GM18499 (cell line): Measurements from ENCODE around the gene TBX20.

ENCODE experiments used
- ATAC-seq: cut with Tn5 transposase; IDR thresholded peaks from one replicate; pipeline ENCODE4 v1.9.1; 2021; ENCODE audit warnings: moderate number of reproducible peaks; ENCODE audit not compliant: insufficient read depth, unreplicated experiment

TBX20 gene, protein sequence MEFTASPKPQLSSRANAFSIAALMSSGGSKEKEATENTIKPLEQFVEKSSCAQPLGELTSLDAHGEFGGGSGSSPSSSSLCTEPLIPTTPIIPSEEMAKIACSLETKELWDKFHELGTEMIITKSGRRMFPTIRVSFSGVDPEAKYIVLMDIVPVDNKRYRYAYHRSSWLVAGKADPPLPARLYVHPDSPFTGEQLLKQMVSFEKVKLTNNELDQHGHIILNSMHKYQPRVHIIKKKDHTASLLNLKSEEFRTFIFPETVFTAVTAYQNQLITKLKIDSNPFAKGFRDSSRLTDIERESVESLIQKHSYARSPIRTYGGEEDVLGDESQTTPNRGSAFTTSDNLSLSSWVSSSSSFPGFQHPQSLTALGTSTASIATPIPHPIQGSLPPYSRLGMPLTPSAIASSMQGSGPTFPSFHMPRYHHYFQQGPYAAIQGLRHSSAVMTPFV

DNA sequence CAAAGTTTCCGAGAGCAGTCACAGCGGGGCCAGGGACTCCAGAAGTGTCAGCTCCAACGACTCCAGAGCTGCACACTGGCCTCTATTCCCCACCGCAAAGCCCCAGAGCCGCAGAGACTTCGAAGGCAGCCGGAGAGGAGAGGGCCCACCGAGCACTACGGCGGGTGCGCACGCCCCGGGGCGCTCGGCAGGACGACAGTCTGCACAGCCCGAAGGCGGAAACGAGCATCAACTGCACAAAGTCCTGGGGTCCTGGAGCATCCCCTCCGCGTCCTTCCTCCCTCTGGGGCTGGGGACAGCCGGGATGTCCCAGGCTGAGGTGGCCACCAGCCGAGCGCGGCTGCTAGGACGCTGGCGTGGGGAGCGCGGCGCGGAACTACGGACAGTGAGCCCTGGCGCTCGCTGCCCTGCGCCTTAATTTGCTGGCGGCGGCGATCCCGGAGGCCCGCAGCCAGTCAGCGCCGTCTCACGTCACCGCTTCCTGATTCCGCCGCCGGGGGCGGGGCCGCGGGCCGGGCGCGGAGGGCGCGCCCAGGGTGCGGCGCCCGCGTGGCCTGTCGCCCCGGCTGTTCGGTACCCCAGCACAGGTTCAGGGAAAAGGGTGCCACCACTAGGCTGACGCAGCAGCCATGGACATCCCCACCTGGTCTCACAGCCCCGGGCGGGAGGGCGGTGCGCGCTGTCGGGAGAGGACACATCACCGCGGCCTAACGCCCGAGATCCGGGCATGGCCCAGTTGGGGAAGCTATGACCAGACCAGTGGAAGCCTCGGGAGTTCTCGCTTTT lies at the start of gene TBX20:
Gene TBX20, minus strand, starts transcription at position 391 of the 786 bp plus-strand sequence. CDS start 480 bp downstream, outside the sequence.
- ATAC-seq, result no peak

DNA sequence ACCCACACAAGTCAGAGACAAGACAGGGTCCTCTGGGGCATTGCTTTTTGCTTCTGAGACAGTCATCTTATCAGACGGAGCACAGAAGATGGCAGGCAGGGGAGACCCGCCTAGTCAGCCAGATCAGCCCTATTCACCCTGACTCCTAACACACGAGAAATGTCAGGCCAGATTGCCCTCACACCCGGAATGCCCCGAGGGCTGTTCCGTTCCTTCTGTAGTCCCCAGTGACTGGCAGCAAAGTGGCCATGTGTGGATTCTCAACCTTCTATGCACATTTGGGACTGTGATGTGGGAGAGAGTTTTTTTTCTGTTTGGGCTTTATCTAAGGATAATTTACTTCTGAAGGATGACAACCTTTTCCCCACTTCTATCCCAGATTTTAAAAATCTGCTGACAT lies 35.5 kb upstream of the TBX20 start:
- no peak for ATAC-seq

DNA sequence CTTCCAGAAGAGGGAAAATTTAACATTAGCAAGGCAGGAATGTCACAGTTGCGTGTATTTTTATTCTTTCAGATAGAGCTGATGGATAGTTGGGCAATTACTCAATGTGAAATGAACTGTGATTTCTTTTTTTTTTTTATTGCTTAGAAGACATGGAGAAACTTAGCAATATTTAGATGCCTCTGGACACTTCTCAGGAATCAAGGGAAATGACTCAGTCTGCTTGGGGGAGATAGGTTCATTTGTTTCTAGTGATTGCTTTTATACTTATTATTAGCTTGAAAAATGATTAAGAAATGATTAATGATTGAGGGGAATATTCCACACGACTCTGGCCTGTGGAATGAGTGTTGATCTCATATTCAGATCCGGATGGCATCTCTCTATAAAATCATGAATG lies 33.1 kb upstream of the TBX20 start:
- no peak for ATAC-seq

DNA sequence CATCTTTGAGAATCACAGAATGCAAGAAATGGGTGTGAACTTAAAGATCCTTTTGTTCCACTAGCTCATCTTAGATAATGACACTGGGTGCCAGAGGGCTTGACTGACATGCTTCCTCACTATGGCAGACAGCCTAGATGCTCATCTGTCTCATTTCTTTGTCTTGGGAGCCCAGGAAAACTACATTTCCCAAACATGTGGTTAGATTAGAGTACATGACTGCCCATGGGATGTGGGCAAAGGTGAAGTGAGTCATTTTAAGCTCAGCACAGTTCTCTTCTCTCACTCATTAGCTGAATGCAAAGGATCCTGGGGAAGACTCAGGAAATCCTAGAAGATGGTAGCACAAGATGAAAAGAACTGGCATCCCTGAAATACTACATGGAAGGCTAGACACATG lies 32.5 kb upstream of the TBX20 start:
- no peak for ATAC-seq

DNA sequence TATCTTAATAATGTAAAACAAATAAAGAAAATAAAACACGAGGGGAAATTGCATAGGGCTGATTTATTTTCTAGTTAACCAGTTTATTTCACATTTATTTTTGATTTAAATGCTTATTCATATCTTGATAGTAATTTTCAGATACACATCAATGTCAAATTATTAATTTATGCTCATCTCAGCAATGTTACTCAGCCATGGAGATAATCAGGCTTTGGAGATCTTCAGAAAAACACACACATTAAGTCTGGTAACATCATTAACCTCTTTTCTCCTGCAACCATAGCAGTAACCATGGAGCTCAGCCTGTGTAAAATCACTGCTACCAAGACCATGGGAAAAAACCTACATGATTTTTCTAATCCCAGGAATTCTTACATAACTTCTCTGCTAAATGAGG lies 31.9 kb upstream of the TBX20 start:
- ATAC-seq, result no peak

DNA sequence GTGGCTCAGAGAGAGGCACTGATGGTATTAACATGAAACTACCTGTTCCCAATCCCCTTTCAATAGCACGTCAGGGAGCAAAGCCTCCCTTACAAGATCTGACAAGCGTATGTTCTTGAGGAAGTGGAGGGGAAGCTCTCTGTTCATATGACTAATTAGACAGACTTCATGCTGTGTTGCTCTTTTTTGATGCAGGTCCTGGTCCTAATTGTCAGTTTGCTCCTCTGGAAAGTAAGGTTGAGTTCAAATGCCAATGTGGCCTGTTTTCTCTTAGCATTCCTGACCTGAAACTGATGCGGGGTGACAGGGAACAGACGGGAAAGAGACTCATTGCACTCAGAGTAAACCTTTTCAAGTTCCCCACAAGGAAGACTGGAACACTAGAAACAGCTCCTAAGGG lies 27.0 kb upstream of the TBX20 start:
- no peak for ATAC-seq

DNA sequence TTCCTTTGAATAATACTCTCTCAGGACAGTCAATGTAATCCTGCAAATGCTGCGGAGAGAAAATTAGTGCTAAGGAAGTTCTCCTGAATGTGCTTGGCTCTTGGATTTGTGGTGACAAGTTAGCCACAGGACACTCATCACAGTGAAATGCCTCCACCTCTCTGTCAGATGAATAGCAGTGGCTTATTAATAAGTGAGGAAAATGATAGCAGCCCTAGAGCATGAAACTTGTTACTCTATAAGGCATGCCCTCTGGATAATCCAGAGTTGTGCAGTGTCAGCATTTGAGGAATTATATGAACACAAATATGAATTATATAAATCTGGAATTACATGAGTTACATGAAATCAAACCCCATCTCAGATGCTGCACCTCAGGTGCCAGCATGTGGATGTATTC lies 23.5 kb upstream of the TBX20 start:
- ATAC-seq, result no peak

DNA sequence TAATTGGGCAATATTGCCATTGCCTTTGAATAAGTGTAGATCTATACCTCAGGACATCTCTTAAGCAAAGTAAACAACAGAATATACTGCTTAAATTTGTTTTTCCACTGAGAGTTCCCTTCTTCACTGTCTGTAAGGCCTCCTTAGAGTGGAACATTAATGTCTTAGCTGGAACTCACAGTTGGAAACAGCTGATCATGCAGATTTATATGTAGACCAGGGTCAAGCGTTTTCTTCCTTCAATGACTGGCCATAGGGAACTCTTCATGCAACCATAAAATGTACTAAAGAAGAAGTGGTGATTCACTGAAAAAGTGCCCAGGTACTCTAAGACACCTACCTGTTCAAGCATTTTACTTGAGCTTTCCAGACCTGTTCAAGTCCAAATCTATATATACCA lies 18.3 kb upstream of the TBX20 start:
- ATAC-seq, result no peak

DNA sequence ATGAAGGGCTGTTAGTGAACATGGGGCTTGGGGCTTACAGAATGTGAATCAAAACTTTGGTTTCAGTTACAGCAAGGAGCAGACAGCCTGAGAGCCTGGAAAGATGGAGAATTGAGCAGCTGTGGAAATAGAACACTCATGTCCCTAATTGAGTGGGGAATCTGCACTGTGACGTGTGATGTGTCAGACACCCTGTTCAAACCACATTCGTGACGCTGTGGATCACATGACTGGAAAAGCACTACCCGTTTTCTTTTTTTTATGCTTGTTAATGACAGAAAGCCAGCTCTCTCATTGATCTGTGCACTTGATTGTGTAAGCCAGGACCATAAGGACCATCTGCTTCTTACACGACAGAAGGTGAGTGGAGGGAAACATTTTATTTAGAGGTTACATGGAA lies 15.1 kb upstream of the TBX20 start:
- ATAC-seq, result no peak

DNA sequence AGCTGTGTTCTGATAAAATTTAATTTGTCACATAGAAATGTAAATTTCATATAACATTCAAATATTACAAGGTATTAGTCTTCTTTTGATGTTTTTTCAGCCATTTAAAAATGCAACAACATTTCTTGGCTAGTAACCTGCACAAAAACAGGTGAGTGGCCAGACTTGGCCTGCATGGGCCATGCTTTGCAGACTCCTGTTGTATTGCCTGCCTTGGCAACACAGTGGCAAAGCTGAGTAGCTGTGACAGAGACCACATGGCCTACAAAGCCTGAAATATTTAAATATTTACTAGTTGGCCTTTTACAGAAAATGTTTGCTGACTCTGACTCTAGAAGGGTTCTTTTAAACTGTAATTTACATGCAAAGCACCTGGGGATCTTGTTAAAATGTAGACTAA lies 13.5 kb upstream of the TBX20 start:
- no peak for ATAC-seq

DNA sequence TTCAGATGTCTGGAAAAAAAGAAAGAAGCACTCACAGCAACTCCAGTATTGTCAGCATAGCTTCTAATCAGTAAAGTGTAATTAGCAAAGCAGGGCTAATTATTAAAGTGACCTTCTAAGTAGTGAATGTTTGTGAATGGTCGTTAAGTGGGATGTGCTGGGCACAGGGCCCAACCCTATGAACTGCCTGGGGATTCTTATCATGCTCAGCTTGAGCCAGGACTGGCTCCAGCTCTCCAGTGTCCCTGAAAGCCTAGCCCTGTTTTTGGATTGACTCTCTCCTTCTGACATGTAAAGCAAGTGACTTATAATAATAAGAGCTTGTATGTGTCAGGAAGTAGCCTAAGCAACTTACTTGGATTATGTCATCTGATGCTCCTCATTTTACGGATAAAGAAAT lies 9.5 kb upstream of the TBX20 start:
- no peak for ATAC-seq

DNA sequence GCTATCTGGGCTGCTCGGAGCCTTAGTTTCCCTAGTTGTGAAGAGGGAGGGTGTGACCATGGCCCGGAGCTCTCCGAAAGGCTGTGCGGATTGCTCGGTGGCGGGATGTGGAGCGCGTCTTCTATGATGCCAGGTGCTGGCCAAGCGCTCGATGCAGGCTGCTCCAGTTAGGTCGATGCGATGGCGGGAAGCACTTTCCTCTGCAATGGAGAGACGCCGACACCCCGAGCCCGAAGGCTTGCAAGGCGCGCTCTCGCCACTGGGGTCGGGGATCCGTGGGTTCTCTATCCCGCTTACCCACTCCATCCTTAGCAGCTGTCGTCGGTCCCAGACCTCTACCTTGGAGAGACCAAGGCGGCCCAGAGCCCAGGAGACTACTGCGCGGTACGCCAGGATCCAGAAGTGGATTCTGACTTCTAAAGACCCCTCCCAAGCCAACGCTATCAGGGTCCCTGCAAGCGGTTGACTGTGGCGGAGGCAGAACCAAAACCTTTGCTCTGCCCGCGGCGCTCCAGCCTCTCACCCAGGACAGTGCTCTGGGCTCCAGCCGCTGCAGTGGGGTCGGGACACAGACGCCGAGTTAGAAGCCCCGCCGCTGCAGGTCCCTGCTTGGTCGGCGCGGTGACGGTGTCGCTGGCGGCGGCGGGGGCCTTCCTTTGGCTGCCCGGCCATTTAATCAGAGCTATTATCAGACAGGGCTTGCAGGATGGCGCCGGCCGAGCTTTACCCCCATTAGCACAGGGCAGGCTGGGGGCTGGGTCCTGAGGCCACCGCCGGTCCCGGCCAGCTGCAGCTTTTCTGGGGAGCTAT lies 7.8 kb upstream of the TBX20 start:
- ATAC-seq, result no peak

DNA sequence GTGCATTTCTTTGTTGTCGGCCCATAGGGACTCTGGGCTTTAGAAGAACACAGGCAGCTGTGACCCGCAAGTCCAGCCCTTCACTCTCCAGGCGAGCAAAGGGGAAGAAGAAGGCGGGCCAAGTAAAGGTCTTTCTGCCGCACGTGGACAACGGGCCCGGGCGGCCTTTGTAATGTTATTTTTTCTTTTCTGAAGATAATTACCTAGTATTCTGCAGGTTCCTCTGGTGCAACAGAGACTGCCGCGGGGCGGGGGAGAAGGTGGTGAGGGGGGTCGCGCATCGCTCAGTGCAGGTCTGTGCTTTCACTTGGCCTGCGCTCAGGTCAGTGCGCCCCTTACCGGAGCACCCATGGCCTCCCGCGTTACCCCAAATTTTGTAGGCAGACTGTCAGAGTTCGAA lies 7.1 kb upstream of the TBX20 start:
- ATAC-seq, result no peak

DNA sequence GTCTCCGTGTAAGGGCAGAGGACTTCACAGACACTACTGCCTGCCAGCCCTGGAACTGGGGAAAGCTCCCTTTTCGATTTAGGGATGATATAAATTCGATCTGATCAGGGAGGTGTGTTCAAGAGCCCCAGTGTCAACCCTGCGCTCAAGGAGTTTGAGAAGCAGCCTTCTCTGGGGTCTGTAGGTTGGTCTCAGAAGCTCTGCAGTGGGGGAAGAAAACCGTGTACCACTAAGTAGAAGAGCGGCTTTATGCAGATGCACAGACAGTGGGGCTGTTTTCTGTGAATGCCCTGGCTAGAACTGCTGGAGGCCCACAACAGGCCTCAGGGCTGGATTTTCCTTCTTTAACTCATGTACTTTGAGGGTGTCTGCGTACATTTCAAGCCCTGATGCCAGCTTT lies 6.3 kb upstream of the TBX20 start:
- no peak for ATAC-seq

DNA sequence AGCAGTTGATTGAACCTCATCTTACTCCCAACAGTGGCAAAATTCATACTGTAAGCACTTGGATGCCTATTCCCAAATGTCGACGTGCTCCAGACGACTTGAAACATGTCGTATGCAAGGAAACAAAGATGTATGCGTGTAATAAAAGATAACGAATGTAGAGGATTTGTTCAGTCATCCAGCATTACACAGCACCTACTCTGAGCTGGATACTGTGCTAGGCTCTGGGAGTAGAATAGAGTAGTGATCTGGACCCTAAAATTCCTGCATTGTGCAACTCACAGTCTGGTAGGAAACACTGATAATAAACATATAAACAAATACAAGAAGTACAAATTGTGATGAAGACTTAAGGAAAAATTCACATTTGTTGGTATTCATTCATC lies 5.6 kb upstream of the TBX20 start:
- ATAC-seq, result no peak

DNA sequence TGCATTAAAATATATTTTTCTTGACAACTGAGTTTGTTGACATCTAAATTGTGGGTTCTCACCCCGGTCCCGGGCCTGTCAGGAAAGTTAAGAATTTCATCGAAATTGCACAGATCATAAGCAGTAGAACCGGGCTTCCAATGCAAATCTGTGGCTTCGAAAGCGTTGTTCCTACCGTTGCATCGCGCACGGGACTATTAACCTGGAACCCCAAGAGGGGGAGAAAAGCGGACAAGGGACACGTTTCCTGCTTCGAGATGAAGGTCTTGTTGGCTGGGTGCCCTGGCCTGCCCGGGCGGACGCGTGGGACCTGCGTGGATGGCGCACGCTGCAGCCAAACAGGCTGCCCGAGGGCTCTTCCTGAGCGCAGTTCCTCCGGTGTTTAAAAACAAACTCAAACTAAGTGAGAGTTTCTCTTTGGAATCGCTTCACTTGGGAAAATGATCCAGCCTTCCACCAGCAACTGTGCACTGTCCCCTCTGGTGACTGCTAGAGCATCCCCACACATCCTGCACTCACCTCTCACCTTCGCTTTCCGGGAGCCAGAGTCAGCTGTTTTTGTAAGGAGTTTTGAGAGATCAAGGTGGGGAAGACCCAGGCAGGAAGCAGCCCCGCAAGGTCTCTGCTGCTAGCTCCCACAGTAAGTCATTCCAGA lies 5.1 kb upstream of the TBX20 start:
- no peak for ATAC-seq

DNA sequence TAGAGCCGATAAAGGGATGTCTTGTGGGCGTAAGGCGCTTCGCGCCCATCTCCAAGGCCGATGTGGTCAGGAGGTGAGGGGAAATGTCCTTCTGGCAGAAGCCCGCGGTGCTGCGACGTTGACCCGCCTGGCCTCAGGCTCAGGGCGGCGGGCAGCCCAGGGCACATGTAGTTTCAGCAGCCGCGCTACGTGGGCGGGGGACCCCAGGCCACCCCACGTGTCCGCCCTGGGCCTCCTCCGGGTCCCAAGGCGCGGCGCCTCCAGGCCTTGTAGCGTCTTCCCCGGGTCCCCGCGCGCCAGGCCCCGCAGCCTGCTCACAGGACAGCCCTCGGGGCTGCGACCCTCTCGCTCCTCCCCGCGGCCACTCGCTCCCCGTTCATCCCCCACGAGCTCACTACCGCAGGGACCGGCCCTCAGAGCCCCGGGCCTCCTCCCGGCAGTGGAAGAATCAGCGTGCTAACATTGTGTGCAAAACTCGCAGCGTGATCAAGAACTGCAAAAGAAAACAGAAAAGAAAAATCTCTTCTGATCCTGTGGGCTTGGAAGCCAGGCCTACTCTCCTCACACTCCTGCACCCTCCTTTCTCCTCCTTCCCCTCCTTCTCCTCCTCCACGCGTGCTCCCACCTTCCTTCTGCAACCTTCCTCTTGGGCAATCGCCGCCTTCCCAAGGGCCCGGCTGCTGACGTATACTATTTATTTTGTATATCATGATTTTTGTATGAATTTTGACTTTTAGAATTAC lies 4.4 kb upstream of the TBX20 start:
- ATAC-seq, result no peak

DNA sequence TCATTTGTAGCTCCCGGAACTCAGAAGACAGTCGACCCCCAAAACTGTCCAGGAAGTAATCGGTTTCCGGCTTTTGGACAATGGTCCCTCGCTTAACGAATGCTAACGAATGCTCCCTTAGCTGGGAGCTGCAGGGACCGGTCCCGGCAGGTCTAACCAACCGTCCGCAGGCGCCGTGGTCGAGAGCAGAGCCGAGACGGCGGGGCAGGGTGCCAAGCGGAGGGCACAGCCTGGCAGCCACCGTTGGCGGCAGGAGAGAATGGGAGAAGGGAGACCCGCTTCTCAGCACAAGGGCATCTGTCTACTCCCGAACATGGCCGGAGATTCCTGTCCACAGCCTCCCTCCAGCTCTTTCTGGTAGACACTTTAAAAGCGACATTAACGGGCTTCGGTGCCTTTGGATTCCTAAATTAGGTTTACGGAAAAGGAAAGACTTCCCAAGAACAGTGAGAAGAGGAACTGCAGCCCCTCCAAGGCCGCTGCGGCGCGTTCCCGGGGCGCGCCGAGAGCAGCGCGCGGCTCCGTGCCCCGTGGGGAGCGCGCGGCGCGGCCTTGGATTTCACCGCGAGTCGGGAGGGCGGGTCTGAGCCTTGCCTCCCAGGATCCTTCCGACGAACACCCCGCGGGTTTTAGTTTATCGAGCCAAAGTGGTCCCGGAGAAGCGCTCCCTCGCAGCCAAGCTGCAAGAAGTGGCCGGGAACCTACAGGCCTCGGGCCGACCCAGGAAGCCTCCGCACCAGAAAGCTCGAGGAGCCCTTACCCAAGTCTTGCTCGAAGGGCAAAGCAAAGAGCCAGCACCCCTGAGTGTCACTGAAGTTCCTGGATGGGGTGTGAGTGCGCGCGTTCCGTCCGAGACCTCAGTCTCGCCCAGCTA lies 3.6 kb upstream of the TBX20 start:
- ATAC-seq, result no peak
